Activated effector memory CD4-positive, alpha-beta T cell treated with anti-CD3 and anti-CD28 coated beads, Interleukin-2, amount 50 U/mL, for 16 hours (primary cell): Measurements from ENCODE around the gene SIVA1.
A peak's percentile ranks its signal among the peaks of the same experiment; 100 is the strongest.

Source experiments
- DNase-seq: peaks from one replicate; pipeline ENCODE4 v3.0.0-alpha.2; 2020

Gene SIVA1

DNA sequence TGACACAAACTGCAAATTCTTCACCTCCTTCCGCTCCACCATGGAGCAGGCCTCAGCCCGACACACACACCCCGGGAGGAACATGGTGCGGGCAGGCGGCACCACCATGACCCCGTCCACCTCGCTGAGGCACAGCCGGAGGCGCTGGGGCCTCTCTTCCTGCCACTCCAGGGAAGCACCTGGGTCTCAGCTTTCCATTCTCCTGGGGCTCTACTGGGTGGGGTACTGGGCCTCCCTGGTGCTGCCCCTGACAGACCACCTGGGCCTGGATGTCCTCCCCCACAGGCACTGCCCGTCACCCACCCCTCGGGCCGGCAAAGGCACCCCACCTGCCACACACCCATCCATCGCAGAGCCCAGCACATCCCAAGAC lies 32.7 kb downstream of the SIVA1 start:
- DNase-seq, result no peak

DNA sequence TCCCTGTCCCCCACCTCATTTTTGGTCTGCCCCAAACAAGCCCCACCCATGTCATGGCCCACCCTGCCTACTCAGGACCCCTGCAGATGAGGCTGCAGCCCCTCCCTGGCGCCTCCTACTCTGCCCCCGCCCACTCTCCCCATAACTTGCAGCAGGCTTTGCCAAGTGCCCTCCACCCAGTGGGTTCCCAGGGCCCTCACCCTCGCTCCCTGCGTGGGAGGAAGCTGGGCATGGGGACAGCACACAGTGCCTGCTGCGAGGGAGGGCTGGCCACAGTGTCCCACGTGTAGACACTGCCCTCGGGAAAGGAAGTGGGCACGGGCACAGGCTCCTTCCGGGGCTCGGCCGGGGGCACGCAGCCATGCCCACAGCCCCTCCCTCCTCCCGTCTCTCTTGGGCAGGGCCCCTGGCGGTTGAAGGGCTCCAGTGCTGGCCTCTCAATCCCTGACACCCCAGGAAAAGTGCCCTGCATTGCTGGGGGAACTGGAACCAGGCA lies 33.2 kb downstream of the SIVA1 start:
- no peak for DNase-seq

DNA sequence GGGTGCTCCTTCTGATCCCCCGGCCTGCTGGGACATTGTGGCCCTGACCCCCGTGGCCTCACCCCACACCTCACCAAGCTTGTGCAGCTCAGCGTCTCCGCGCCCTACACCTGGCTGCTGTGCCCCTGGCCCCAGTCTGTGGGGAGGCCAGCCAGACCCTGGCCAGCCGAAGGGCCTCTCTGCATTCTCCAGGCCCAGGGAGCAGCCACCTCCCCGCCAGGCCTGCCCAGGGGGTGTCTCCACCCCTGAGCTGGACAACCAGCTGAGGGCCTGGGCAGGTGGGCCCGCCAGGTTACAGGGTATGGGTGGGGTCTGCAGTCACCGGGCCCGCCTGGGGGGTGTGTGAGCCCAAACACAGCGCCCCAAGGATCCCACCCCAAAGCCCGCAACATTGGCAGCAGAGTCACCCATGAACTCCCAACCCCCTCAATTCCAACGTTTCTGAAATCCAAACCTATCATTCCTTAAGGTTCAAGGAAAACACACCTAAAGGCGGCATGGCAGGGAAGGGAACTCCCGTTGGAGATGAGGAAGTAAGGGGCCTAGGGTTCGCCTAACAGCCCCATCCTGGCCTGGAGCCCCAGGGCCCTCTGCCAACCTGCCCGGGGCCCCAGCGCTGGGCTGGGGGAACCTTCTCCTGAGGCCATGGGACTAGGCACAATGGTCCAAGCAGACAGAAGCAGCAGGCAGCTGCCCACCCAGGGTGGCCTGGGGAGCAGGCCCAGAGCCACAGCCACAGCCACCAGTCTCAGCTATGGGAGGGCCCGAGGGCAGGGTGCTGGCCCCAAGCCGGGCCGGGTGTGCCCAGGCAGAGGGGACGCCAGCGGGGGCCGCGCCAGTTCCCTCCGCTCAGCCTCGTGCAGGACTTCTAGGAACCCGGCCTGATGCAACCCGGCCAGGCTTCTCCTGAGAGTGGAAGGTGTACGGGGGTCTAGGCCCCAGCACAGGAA lies 34.1 kb downstream of the SIVA1 start:
- no peak for DNase-seq

DNA sequence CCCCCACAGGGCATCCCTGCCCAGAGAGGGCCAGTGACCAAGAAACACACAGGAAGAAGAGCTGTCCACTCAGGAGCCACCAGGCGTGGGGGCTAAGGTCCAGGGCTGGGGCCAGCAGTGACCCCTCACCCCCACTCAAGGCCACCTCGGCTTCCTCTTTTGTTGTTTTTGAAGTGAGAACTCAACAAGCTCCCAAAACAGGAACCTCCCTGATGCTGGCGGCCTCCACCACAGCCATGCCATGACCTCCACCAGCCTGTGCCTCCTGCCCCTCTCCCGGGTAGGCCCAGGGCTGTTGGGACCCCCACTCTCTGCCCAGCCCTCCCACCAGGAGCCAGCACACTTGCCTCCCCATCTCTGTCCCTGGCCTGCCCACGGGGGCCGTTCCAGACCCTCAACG lies 34.8 kb downstream of the SIVA1 start:
- no peak for DNase-seq

DNA sequence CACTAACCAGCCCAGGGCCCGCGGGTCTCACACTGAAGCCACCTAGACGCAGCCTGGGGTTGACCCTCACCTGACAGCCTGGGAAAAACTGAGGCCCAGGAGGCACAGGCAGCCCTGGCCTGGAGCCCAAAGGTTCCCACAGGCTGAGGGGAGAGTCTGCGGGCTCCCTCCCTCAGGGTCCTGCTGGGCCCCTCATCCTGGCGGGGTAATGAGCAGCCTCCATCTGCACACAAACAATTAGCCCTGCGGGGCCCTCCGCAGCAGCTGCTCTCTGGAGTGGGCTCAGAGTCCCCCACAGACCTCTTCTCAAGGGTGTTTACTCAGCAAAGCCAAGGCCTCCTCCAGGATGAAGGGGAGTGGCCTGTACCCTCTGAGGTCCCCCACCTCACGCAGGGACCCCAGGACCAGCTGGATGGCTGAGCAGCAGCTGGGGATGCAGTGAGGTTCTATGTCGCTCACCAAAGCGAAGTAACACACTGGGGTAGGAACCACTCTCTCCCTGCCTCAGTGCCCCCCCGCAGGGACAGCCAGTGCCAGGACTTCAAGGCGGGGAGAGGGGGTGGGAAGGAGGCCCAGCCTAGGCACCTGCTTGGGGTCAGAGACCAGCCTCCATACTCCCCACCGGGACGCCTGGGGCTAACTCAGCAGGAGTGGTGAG lies 35.3 kb downstream of the SIVA1 start:
- DNase-seq, result no peak

DNA sequence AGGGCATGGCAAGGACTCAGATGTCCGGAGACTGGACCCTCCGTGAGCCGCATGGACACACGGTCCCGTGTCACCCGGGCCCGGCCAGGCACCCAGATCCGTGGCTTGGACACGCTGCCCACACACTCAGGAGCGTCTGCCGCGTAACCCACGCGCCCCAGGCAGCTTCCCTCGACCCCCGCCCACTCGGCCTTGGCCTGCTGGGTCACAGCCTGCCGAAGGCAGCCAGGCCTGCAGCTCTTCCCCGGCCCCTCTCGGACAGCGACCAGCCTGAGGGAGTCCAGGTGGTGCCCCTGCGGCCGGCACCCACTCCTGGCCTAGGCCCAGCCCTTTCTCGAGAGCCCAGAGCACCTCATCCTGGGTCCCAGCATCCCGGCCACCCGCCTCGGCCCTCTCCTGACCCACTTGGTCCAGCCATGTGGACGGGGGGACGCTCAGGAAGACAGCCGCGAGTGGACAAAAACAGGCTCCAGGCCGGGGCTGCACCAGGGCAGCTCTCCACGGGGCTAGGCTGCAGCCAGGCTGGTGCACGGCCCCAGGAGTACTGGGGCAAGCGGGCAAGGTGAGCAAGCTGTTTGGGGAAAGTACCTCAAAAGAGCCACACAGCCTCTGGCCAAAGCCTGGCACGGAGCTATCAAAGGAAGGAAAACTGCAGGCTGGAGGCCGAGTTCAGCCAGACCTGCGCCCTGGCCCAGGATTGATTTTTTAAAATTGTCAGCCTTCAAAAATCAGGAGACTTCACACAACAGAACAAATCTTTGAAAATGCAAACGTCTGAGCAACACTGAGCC lies 36.1 kb downstream of the SIVA1 start:
- no peak for DNase-seq

DNA sequence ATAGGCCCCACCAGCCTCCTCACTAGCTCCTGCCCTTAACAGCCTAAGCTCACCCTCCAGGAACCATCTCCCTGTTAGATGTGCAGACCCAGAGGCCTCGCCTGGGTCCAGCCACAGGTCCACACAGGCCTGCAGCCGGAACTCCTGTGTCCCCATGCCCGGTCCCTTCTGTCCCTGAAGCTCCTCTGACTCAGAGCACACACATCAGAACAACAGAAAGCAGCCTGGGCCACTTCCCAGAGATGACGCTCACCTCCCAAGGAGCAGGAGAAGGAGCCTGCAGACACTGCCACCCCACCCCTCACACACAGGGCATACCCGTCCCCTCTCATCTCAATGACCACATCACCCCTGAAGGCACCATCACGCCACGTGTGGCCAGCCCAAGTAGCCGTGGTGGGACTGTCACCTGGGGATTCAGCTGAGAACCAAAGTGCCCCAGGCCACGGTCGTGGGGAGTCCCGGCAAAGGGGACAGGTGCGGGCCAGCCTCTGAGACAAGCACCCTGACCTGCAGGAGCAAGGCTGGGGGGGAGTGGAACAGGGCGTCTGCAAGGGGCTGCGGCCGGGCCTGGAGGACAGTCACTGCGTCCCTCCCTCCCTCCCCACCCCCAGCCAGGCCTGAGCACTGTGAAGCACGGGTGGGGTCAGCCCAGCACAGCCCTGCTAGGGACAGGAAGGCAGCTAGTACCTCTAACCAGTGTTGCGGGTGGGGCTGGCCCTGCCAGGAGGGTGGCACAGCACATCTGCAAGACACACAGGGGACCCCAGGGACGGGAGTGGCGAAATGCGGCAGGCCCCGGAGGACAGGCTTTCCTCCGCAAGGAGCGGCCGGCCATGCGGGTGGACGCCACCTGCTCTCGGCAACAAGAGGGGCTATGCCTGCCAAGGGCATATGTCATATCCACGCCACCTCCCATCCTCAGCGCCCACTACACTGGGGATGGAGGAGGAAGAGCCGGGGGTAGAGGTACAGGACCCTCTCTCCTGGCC lies 37.1 kb downstream of the SIVA1 start:
- DNase-seq, result no peak

DNA sequence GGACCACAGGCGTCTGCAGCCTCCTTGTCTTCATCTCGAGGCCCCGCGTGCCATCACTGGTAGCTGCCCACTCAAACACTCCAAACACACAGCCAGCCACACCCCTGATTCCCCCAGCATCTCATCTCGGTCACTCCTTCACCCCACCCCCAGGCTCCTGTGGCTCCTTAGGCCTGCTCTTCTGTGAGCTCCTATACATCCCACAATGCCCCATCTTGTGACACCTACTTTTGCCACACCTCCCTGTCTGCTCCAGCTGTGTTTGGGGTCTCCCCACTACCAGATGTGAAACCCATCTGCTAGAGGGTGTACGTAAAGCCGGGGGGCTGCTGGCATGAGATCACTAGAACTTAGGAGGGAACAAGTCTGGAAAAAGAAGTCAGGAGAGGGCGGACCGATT lies 38.5 kb downstream of the SIVA1 start:
- no peak for DNase-seq

DNA sequence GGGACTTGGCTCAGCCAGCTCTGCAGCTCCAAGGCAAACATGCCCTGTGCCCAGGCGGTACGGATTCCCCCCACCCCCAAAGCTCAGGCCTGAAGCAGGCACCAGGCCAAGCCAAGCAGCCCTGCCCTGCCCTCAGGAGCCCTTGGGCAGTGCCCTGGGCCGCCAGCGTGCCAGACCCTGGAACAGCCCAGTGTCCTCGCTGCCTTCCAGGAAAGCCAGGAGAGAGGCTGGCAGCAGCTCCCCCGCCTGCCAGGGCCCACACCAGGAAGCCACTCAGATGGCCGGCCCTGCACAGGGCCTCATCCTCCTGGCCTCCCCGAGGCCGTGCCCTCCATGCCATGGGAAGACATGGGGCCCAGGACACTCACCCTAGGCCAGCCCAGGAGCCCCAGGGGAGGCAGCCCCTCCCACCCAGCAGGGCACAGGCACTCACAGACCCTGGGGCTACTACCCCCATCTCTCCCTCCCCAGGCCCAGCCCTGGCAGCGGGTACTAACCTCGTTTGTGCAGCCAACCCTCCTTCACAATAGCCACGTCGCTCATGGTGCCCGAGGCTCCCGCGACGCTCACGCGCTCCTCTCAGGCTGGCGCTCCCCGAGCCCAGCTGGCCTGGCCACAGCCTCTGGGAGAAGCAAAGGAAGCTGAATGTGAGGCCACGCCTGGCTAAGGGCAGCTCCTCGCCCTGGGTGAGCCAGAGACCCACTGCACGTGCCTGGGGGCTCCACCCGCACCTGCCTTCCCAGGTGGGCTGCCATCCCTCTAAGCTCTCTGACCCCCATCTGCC lies 39.3 kb downstream of the SIVA1 start:
- DNase-seq, result no peak

DNA sequence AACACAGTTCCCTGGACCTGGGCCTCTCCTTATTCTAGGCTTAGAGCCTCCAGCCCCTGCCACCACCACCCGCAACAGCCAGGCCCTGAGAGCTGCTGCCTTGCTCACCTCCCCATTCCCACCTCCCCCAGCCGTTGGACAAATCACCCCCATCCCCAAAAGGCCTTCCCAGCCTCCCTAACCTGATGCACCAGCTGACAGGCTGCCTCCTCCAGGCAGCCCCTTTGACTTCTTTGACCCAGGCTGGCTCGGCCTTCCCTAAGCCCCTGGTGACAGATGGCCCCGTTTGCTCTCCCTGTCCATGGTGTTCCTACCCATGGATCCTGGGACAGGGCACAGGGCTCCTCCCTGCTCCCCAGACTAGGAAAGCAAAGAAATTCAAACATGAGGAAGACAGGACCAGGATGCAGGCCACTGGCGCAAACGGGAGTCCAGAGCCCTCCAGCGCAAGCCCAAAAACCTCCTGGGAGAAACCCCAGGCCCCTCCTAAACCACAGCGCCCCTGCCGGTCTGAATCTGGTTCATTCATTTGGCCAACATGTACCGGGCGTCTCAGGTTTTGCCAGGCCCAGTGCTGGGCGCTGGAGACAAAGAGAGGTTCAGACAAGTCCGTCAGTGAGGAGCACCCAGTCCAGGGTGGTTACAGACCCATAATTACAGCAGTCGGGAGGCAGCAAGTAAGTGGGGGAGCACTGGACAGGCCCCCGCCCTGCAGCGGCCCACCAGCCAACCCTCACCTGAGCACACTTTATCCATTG lies 40.2 kb downstream of the SIVA1 start:
- no peak for DNase-seq

DNA sequence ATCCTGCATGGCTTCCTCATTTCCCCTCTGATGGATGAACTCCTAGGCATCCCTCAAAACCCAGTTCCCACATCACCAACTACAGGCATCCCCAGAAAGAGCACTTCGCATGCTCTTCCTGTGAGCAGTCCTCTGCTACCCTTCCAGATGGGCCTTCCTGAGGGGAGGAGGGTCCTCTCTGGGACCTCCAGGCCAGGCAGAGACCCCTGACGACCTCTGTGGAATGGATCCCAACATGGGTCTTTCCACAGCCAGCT lies 40.7 kb downstream of the SIVA1 start:
- no peak for DNase-seq

DNA sequence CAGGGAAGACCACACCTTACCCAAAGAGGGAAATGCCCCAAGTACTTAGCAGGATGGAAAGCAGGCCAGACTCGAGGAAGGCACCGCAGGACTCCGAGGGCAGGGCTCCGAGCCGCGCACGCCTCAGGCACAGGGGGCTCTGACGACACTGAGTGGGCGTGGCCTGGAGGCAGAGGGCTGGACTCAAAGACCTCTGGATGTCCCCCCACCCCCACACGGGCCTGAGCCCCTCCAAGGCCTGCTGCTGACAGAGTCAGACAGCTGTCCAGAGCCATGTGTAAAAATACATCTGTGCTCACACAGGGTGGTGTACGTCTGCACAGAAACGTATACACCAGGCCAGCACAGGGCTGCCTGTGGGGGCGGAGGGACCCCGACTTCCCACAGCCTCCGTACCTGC lies 41.2 kb downstream of the SIVA1 start:
- peak; percentile 78 for DNase-seq

DNA sequence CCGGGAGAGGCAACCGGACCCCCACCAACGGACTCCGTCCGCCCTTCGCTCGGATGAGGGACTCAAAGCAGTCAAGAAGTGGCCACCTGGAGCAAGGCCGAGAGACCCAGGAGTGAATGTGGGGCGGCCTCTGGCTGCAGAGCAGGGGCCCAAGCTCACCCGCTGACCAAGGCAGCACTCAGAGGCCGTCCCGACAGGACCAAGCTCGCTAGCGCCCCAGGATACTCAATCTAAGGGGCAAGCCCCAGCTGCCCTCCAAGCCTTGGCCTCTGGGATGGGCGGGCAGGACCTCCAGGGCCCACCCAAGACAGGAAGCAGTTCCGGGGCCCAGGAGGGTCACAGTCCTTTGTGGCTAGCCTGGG lies 41.7 kb downstream of the SIVA1 start:
- no peak for DNase-seq

DNA sequence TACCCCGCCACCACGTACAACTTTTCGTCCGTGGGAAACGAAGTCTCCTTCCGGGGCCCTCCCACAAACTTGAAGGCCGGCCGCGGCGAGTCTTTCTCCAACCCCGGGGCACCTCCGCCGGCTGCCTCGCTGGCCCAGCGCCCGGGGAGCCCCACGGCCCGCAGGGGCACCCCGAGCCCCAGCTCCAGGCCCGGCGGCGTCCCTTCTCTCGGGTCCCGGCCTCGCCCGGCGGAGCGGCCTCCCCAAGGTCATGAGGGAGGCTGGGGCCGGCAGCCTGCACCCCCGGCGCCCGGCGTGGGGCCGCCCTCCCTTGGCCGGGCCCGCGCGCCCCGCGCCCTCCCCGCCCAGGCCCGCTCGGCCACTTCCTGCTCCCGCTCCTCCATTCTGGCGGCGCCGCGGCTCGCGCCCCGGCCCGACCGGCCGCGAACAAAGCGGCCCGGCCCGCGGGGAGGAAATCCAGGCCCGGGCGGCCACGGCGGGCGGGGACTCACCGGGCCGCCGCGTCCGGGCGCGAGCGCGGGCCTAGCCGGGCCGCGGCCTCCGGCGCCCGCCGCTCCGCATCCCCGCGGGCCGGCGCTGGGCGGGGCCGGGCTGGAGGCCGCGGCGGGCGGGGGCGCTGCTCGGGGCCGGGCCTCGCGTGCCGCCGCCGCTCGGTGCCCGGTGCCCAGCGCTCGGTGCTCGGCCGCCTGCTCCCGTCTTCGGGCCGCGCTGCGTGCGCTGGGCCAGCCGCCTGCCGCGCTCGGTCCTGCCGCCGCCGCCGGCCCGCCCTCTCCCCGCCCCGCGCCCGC lies 42.2 kb downstream of the SIVA1 start, which contains the start of gene AKT1:
Gene AKT1 (minus strand): TSS at position 756 of the 788 bp plus-strand sequence. CDS start 3,105 bp downstream, outside the sequence.
- peak; percentile 74 for DNase-seq

DNA sequence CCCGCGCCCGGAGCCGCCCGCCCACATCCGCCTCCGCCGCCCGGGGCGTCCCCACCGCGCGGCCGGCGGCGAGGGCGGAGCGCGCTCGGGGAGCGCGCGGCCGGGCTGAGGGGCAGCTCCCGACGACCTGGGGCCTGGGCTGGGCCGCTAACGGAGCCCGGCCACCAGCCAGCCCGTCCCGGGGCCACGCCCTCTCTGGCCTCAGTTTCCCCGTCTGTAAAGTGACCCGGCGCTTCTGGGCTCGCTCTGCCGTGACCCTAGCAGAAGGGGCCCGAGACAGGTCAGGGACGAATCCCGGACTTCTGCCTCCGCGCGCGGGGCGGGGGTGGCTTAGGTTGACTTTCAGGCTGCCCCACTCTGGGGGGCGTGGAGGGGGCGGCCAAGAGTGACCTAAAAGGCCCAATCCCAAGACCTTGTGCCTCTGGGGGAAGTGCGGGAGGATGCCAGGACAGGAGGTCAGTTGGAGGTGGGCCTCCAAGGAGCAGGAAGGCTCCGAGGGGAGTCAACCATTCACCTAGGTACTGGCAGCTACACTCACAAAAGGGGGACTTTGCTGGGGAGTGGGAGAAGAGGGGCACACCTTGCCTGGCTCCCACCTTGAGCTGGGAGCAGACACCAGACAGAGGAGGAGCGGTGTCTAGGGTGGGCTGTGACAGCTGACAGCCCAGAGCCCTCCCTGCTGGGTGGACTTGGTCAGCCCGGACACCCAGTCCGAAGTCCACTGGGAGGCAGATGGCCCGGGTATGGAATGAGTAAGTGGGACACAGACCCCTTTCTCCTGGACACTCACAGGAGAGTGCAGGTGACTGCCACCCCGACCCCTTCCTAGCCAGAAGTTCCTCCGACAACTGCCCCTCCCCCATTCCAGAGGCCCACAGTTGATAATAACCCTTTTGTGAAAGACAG lies 43.1 kb downstream of the SIVA1 start:
- peak; percentile 87 for DNase-seq

DNA sequence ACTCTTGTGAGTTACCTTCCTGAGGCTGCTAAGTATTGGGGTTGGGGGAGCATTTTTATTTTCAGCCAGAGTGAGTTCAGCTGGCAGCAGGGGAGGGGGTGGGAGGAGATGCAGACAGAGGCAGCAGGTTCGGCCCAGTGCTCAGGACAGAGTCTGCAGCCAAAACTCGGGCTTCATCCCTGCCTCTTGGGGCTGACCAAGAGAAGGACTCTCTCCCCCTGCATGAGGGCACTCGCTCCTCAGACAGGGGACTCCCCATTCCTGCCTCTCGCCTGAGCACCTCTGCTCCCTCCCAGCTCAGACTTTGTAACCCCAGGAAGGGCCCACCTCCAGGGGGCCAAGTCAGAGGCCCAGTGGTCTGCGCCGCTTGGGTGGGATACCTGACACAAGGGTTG lies 43.7 kb downstream of the SIVA1 start:
- no peak for DNase-seq

DNA sequence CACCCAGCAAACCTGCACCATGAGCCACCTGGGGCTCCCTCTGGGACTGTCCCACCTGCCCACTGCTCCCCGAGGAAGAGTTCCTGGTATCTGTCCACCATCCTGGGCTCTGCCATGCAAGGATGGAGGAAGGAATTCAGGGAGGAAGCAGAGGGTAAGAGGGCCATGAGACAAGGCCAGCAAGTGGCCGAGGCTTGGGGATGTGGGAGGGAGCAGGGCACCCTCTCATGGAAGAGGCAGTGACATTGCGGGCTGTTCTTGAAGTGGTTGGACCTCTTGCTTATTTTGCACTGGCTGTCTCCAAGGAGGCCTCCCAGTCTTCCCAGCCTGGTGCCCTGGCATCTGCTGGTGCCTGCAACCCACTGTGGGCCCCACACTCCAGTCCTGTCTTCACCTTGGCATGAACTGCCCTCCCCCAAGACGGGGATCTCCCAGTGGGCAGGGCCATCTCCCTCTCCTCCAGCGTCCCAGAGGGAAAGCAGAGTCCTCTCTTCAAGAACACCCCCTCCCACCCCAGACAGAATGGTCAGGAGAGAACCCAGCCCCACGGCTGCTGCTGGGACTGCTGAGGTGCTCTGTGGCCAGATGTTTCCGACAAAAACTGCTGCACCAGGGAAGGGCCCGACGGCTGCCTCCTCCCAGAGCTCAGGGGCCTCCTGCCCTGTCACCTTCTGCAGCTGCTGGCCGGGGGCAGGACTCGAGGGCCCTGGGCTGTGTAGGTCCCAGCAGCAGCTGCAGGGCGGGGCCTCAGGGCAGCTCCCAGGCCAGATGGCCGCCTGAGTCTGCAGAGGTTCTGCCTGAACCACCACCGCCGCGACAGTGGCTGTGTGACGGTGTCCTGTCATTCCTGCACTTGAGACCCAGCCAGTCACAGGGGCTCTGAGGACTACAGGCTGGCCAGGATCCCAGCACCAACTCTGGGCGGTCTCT lies 44.4 kb downstream of the SIVA1 start:
- no peak for DNase-seq
